Endothelial cell of umbilical vein (primary cell): ENCODE results near the gene MATN1.

ENCODE experiments used
- EZH2 ChIP-seq: IDR thresholded peaks from 2 replicates; pipeline ENCODE4 v1.6.1; 2012; ENCODE audit warnings: borderline replicate concordance, low read depth, mild to moderate bottlenecking, moderate library complexity, low read length, inconsistent platforms; ENCODE audit not compliant: severe bottlenecking
- GATA2 ChIP-seq: IDR thresholded peaks from 2 replicates; pipeline ENCODE4 v1.7.0; 2011; ENCODE audit warnings: low read depth, mild to moderate bottlenecking, moderate library complexity, mixed read lengths, low read length; ENCODE audit not compliant: insufficient read length, insufficient read depth
- JUN ChIP-seq: IDR thresholded peaks from 2 replicates; pipeline ENCODE4 v1.6.1; 2011; ENCODE audit warnings: borderline replicate concordance, low read depth; ENCODE audit not compliant: insufficient read length, insufficient read depth
- MYC ChIP-seq: IDR thresholded peaks from one replicate; pipeline ENCODE4 v1.6.1; 2011; ENCODE audit warnings: mild to moderate bottlenecking, low read depth, low read length
- POLR2A ChIP-seq: IDR thresholded peaks from 2 replicates; pipeline ENCODE4 v1.6.1; 2012; ENCODE audit warnings: low read depth, mild to moderate bottlenecking, control low read depth, low read length
- TF ChIP-seq, protein P1 (sequence below), 2 donors: IDR thresholded peaks; 1 replicate in 1 of 2; 2 replicates in 1 of 2; pipeline ENCODE4 v1.5.1; 2011; ENCODE audit warnings: low read length in 2 of 2, mild to moderate bottlenecking in 2 of 2, moderate library complexity in 2 of 2, control low read depth in 1 of 2, inconsistent platforms in 1 of 2, low read depth in 1 of 2; ENCODE audit not compliant: insufficient read depth in 1 of 2; ENCODE audit errors: extremely low read depth in 1 of 2

DNA sequence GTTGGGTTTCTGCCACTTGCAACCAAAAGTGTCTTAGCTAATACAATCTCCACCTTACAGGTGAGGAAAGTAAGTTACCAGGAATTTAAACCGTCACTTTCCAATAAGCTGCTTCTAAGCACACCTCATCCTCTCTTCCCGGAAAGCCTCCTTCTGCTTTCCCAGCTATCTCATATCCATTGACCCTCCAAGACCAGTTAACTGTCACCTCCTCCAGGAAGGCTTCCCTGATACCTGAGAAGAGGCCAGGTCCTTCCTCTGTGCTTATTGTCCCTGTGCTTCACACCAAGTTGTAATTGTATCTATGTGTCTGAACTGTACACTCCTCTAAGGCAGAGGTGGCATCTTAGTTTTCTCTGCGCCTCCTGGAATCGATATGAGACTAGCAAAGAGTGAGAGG is 11.2 kb upstream of the MATN1 start:
- TF ChIP-seq POLR2A (no peak), MYC (no peak), GATA2 (no peak), EZH2 (no peak), JUN (no peak)
- TF ChIP-seq, protein P1, sequence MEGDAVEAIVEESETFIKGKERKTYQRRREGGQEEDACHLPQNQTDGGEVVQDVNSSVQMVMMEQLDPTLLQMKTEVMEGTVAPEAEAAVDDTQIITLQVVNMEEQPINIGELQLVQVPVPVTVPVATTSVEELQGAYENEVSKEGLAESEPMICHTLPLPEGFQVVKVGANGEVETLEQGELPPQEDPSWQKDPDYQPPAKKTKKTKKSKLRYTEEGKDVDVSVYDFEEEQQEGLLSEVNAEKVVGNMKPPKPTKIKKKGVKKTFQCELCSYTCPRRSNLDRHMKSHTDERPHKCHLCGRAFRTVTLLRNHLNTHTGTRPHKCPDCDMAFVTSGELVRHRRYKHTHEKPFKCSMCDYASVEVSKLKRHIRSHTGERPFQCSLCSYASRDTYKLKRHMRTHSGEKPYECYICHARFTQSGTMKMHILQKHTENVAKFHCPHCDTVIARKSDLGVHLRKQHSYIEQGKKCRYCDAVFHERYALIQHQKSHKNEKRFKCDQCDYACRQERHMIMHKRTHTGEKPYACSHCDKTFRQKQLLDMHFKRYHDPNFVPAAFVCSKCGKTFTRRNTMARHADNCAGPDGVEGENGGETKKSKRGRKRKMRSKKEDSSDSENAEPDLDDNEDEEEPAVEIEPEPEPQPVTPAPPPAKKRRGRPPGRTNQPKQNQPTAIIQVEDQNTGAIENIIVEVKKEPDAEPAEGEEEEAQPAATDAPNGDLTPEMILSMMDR (IDR thresholded peaks at IDR 0.05; ENCODE audit: extremely low read depth in 1 of 2, insufficient read depth in 1 of 2, low read depth in 1 of 2, low read length in 2 of 2): no peak
